Loucy (cell line): ENCODE measurements around the gene UNC5A.

Experiments used
- EZH2phosphoT487 ChIP-seq: fragments of 200-600 bp; IDR thresholded peaks from 2 replicates; pipeline ENCODE4 v1.6.1; 2018; ENCODE audit warnings: antibody characterized with exemption, mild to moderate bottlenecking, moderate library complexity, borderline replicate concordance
- TF ChIP-seq, protein P1 (sequence below): fragments of 200-600 bp; sonication (generic); conservative IDR thresholded peaks from 2 replicates; pipeline ENCODE4 v1.5.1; 2014; ENCODE audit warnings: mild to moderate bottlenecking, antibody characterized with exemption, low read length

- TF ChIP-seq, protein P1, sequence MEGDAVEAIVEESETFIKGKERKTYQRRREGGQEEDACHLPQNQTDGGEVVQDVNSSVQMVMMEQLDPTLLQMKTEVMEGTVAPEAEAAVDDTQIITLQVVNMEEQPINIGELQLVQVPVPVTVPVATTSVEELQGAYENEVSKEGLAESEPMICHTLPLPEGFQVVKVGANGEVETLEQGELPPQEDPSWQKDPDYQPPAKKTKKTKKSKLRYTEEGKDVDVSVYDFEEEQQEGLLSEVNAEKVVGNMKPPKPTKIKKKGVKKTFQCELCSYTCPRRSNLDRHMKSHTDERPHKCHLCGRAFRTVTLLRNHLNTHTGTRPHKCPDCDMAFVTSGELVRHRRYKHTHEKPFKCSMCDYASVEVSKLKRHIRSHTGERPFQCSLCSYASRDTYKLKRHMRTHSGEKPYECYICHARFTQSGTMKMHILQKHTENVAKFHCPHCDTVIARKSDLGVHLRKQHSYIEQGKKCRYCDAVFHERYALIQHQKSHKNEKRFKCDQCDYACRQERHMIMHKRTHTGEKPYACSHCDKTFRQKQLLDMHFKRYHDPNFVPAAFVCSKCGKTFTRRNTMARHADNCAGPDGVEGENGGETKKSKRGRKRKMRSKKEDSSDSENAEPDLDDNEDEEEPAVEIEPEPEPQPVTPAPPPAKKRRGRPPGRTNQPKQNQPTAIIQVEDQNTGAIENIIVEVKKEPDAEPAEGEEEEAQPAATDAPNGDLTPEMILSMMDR = no peak
- no peak for TF ChIP-seq EZH2phosphoT487
These were observed 68.1 kb downstream of the UNC5A start for GRCh38 chr5:176878463-176878862.
